ENCODE data around the gene TRNAU1AP.

Gene TRNAU1AP

DNA sequence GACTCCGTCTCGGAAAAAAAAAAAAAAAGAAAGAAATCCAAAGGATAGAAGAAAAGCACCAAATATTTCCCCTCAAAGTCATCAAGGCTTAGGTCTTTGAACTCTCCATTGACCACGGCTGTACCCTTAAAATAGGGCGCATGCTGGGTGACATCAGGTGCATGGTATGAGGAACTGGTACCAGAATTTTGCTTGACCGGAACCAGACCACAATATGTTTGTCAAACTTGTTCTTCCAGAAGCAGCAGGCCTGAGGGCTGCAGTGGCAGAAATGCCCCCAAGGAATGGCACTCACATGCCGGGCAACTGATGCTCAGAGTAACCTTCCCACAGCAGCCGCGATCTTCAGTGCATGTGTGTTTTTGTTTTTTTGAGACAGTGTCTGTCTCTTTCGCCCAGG, 26.0 kb upstream of the TRNAU1AP start:
- H3K36me3 ChIP-seq (ENCODE audit: control insufficient read depth, low read length): peaks cover 71% of the 10 kb centered on the region

DNA sequence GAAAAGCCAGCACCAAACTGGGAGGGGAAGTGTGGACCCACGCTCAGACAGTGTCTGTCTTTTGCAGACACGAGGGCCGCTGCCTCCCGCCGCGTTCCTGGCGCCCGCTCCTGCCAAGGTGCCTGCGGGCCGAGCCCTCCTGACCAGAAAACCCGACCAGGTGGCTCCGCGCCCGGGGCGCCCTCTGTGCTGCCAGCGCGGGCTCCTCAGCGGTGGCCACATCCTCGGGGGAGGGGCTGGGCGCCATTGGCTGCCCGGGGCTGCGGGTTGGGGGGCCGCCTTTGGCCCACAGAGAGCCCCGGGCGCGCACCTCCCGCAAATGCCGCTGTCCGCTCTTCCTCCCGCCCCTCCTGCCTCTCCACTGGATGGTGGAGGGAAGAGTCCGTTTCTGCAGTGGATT, 22.4 kb upstream of the TRNAU1AP start:
- Histone ChIP-seq H3K36me3 (ENCODE audit: control insufficient read depth, low read length) (peaks cover 64% of the 10 kb centered on the region), H3K27me3 (ENCODE audit: control insufficient read depth, low read length) (no peaks in the 10 kb centered on the region), H3F3A (ENCODE audit: control insufficient read depth, insufficient read depth) (no peaks in the 10 kb centered on the region), H3K4me3 (ENCODE audit: low read length) (no peak overlapping the region), H4K20me1 (ENCODE audit: control insufficient read depth, insufficient read depth, low read depth, low read length) (peaks cover 5% of the 10 kb centered on the region; the same call in 1 of the 2 replicates), H3K4me1 (ENCODE audit: control insufficient read depth, low read length) (no peaks in the 10 kb centered on the region), H3K79me2 (ENCODE audit: control insufficient read depth, low read length) (peaks cover 62% of the 10 kb centered on the region), H3K9me2 (replicated peaks; ENCODE audit: control insufficient read depth, low read length) (no peaks in the 10 kb centered on the region), H3K9me3 (ENCODE audit: control insufficient read depth, insufficient read depth, low read length) (no peaks in the 10 kb centered on the region), H3K27ac (ENCODE audit: low read depth, low read length) (no peak overlapping the region), H3K4me2 (ENCODE audit: low read length) (no peak overlapping the region)
- TF ChIP-seq, protein P1, sequence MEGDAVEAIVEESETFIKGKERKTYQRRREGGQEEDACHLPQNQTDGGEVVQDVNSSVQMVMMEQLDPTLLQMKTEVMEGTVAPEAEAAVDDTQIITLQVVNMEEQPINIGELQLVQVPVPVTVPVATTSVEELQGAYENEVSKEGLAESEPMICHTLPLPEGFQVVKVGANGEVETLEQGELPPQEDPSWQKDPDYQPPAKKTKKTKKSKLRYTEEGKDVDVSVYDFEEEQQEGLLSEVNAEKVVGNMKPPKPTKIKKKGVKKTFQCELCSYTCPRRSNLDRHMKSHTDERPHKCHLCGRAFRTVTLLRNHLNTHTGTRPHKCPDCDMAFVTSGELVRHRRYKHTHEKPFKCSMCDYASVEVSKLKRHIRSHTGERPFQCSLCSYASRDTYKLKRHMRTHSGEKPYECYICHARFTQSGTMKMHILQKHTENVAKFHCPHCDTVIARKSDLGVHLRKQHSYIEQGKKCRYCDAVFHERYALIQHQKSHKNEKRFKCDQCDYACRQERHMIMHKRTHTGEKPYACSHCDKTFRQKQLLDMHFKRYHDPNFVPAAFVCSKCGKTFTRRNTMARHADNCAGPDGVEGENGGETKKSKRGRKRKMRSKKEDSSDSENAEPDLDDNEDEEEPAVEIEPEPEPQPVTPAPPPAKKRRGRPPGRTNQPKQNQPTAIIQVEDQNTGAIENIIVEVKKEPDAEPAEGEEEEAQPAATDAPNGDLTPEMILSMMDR (IDR thresholded peaks at IDR 0.05; ENCODE audit: low read depth, low read length, poor library complexity, severe bottlenecking): no peak
- TF ChIP-seq EZH2phosphoT487 (IDR thresholded peaks at IDR 0.05; ENCODE audit: borderline replicate concordance, low read length): no peak

More for the DNA sequence above, 26.0 kb upstream of the TRNAU1AP start:
- TF ChIP-seq, protein P1 (IDR thresholded peaks at IDR 0.05; ENCODE audit: low read depth, low read length, poor library complexity, severe bottlenecking): no peak
- no peak for TF ChIP-seq EZH2phosphoT487 (IDR thresholded peaks at IDR 0.05; ENCODE audit: borderline replicate concordance, low read length)
- Histone ChIP-seq H3K79me2 (ENCODE audit: control insufficient read depth, low read length) (peaks cover 91% of the 10 kb centered on the region), H3K9me3 (ENCODE audit: control insufficient read depth, insufficient read depth, low read length) (no peaks in the 10 kb centered on the region), H3K4me1 (ENCODE audit: control insufficient read depth, low read length) (peaks cover 3% of the 10 kb centered on the region), H3K4me3 (ENCODE audit: low read length) (no peak overlapping the region), H3K27me3 (ENCODE audit: control insufficient read depth, low read length) (no peaks in the 10 kb centered on the region), H3F3A (ENCODE audit: control insufficient read depth, insufficient read depth) (no peaks in the 10 kb centered on the region), H4K20me1 (ENCODE audit: control insufficient read depth, insufficient read depth, low read depth, low read length) (peaks cover 9% of the 10 kb centered on the region; the same call in 1 of the 2 replicates), H3K9me2 (replicated peaks; ENCODE audit: control insufficient read depth, low read length) (no peaks in the 10 kb centered on the region), H3K27ac (ENCODE audit: low read depth, low read length) (no peak overlapping the region), H3K4me2 (ENCODE audit: low read length) (no peak overlapping the region)

DNA sequence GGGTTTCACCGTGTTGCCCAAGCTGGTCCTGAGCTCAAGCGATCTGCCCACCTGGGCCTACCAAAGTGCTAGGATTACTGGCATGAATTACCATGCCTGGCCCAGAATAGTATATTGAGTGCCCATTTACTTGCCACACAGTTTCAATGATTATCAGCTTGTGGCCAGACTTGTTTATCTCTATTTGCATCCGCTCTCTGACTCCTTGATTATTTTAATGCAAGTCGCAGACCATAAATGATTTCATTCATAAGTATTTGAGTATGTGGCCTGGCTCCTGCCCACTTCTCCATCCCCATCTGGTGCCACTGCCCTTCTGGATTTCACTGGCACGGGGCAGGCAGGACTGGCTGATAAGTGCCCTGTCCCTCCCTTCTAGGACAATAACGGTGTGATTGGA, 18.2 kb upstream of the TRNAU1AP start:
- H3K79me2 ChIP-seq (ENCODE audit: control insufficient read depth, low read length): peaks cover 21% of the 10 kb centered on the region
- no peak overlapping the region for H3K27ac ChIP-seq (ENCODE audit: low read depth, low read length)
- no peaks in the 10 kb centered on the region for H3K9me2 ChIP-seq (replicated peaks; ENCODE audit: control insufficient read depth, low read length)
- peaks cover 8% of the 10 kb centered on the region for H3F3A ChIP-seq (ENCODE audit: control insufficient read depth, insufficient read depth)
- no peaks in the 10 kb centered on the region for H3K27me3 ChIP-seq (ENCODE audit: control insufficient read depth, low read length)
- H3K4me3 ChIP-seq (ENCODE audit: low read length): no peak overlapping the region
- TF ChIP-seq EZH2phosphoT487 (IDR thresholded peaks at IDR 0.05; ENCODE audit: borderline replicate concordance, low read length): no peak
- TF ChIP-seq, protein P1 (IDR thresholded peaks at IDR 0.05; ENCODE audit: low read depth, low read length, poor library complexity, severe bottlenecking): no peak
- H3K9me3 ChIP-seq (ENCODE audit: control insufficient read depth, insufficient read depth, low read length): no peaks in the 10 kb centered on the region
- no peak overlapping the region for H3K4me2 ChIP-seq (ENCODE audit: low read length)
- H3K36me3 ChIP-seq (ENCODE audit: control insufficient read depth, low read length): peaks cover 77% of the 10 kb centered on the region
- H4K20me1 ChIP-seq (ENCODE audit: control insufficient read depth, insufficient read depth, low read depth, low read length): no peaks in the 10 kb centered on the region; the same call in 1 of the 2 replicates
- H3K4me1 ChIP-seq (ENCODE audit: control insufficient read depth, low read length): no peaks in the 10 kb centered on the region

Data from DOHH2 (cell line).